GM12801 (cell line): Measurements from ENCODE around the gene RGMA.

Source experiments
- TF ChIP-seq, protein P1 (sequence below): IDR thresholded peaks from one replicate; pipeline ENCODE4 v1.5.1; 2011; ENCODE audit warnings: control low read depth; ENCODE audit not compliant: insufficient read length; ENCODE audit errors: extremely low read depth

The RGMA gene

DNA sequence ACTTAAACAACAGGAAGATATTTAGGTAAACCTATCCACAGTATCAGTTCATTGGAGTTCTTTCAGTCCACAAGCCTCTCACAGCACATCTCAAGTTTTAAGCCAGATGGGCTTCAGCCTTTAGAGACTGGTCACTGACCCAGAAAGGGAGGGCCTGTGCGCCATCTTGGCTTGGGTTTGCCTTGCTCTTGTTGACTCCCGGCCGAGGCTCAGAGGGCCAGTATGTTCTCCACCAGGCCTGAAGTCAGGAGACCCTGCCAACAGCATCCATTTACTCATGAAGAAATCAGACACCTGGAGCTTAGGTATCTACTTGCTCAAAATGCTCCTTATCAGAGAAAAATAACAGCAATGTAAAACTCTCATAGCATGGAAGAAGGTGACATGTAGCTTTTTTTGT is 6.2 kb downstream of the RGMA start:
- TF ChIP-seq, protein P1, sequence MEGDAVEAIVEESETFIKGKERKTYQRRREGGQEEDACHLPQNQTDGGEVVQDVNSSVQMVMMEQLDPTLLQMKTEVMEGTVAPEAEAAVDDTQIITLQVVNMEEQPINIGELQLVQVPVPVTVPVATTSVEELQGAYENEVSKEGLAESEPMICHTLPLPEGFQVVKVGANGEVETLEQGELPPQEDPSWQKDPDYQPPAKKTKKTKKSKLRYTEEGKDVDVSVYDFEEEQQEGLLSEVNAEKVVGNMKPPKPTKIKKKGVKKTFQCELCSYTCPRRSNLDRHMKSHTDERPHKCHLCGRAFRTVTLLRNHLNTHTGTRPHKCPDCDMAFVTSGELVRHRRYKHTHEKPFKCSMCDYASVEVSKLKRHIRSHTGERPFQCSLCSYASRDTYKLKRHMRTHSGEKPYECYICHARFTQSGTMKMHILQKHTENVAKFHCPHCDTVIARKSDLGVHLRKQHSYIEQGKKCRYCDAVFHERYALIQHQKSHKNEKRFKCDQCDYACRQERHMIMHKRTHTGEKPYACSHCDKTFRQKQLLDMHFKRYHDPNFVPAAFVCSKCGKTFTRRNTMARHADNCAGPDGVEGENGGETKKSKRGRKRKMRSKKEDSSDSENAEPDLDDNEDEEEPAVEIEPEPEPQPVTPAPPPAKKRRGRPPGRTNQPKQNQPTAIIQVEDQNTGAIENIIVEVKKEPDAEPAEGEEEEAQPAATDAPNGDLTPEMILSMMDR = no peak

DNA sequence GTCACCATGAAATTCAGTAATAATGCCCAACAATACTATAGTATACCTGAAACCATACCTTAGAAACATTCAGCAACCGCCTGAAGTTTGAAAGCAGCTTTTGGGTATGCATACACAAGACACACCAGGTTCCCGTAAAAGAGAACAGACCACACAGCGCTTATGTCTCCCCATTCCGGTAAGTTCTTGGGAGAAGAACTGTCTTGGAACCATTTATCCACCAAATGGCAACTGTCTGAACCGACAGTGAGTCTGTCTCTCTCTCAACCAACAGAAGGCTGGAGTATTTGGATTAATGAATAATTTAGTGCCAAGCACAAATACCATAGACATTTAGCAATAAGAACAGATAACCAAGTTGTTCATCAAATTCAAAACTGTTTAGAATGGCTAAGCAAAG is 7.6 kb downstream of the RGMA start:
- TF ChIP-seq, protein P1 = no peak

DNA sequence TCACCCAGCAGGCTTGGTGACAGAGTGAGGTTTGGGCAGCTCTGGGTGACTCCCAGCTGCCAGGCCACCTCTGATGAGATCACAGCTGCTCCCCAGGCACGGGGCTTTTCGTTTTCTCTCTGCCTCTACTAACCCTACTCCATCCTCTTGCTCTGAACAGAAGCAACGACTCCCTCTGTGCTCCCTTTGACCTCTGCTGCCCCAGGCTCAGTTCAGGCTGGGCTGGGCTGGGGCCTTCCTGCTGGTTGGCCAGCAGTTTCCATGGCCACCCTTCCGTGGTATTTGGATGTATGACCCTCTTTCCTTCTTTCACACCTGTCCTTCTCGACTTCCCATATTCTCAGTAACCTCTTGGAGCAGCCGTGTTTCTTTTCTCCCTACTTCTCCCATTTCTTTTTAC is 8.6 kb downstream of the RGMA start:
- TF ChIP-seq, protein P1 = no peak

DNA sequence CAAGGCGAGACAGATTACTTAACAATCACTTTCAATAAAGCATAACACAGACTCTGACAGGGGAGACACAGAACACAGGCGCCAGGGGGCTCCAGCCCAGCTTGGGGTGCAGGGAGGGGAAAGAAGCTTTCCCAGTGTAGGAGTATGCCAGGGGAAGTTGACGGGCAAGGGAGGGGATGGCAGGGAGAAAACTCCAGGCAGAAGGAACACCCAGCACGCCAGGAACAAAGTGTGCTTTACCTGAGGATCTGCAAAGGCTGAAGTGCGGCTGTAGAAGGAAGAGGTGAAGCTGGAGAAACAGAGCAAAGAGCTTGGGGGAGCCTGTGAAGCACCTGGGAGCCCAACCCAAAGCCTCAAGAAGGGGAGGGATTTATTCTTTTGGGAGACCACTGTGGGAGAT is 12.1 kb downstream of the RGMA start:
- TF ChIP-seq, protein P1 = no peak

DNA sequence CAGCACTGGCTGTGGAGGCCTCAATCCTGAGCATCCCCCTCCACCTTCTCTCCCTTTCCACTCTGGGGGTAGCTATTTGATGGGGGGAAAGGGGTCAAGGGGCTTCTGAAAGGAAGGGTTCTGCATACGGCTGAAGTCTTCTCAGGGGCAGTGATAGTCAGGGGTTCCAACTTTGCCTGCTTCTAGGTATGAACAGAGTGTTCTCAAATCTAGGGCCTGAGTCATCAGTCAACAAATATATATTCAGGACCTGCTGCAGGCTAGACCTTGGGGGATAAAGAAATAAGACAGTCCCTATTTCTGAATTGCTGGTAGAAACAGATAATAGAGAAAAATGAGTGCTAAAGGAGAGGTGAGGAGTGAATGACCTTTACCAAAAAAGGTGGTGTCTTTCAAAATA is 12.8 kb downstream of the RGMA start:
- TF ChIP-seq, protein P1 = no peak

DNA sequence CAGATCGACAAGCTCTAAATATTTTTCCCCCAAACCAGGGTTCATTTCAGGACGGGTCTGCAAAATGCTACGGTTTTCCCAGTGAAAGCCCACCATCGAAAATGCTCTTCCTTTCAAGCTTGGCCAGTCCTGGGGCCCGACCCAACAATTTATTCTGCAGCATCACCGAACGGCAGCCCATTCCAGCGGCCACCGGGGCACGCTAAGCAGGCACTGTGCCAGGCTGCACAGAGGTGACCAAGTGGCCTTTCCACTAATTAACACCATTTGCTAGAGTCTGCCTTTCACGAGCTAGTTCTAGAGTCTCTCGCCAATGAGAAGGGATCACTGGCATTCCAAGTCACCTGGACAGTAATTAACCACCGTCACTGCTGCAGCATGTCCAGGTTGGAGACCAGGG is 14.4 kb downstream of the RGMA start:
- TF ChIP-seq, protein P1 = no peak

DNA sequence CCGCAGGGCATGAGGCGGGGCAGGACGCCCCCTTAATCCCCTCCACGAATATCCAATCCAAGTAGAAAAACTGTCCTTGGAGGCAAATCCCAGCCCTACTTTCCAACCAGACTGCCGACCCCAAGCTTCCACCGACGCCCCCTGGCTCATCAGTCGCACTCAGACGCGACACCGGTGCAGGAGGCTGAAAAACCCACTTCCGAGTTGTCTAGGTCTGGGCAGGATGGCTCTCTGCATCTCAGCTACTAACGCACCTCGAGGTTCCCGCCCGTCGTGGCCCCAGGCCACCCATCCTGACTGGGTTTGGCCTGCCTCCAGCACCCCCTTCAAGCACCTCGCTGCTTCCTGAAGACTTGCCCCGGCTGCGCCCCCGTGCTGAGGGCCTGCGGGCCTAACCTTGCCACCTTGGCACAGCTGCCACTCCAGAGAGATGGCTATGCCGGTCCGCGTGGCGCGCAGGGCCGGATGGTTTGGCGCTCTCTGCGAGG is 15.5 kb downstream of the RGMA start:
- TF ChIP-seq, protein P1 = no peak
